HuH-7.5 (cell line): ENCODE data around the gene WDR83.
"Not testable (repeated sequence)": the region's sequence is repeated elsewhere in the genome, so short reads cannot be mapped to it uniquely, and the experiment has no call there.

Source experiments
- DNase-seq: peaks from one replicate; pipeline ENCODE4 v3.0.0; 2011; ENCODE audit warnings: low spot score

WDR83 gene

DNA sequence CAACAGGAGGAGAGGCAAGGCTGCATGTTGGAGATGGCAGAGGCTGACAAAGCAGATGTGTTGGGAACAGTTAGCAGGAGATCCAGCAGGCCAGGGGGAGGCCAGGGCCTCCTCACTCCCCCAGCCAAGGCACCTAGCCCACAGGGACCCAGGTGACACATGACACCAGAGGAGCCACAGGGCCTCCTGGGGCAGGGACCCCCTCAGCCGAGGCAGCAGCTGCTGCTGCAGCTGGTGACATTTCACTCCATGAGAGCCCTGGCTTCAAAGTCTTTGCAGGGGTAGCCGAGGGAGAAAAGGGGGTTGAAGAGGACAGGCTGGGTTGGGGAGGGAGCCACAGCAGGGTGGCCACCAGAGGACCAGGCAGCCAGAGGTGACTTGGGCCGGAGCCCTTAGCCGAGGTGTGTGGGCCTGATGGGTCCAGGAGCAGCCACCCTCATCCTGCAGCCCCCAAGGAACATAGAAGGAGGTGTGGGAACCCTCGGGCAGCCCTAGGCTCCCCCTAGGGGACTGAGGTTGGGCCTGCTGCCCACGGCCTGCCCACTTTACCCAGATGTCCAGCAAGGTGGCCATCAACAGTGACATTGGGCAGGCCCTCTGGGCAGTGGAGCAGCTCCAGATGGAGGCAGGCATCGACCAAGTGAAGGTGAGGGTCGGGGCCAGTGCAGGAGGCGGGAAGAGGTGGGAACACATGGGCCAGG is 21.0 kb downstream of the WDR83 start, which contains the start of gene GNG14:
GNG14 (plus strand) TSS at position 503 of the 701 bp plus-strand sequence; CDS start at position 554, 51 bp downstream.
- DNase-seq, result no peak

DNA sequence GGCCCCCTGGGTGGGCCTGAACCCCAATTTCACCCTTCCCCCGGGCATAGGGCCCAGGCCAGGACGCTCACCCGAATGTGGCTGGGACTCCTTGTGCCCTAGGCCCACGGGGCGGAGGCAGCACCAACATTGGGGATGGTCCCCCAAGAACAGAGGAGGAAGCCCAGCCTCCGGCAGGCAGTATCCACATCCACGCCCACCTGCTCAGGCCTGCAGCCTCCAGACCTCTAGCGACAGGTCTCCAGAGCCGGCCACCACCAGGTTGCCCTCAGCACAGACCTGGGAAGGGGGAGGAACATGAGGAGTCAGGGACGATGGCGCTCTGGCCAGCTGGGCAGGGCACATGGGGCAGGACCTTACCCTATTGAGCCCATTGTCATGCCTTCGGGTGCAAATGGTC is 22.4 kb downstream of the WDR83 start:
- DNase-seq, result no peak

- no peak for DNase-seq
Observed at GRCh38 chr19:12689581-12690216, 23.1 kb downstream of the WDR83 start.

GRCh38 chr19:12692960-12693359 is 26.4 kb downstream of the WDR83 start:
- DNase-seq, result no peak

DNA sequence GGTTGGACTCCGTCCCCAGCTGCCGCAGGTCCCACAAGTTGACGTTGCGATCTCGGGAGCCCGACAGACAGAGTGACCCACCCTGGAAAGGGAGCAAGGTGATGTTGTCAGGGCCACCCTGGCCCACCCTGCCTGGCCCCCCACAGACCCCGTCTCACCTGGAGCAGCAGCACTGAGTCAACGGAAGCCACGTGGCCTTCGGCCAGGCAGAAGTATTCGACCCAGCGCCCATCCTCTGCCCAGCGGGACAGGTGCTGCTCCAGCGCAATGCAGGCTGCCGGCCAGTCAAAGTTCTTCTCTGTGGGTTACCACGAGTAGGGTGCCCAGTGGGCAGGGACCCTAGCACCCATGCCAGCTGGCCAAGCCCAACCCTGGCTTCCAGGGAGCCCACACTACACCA is 28.0 kb downstream of the WDR83 start:
- no peak for DNase-seq

DNA sequence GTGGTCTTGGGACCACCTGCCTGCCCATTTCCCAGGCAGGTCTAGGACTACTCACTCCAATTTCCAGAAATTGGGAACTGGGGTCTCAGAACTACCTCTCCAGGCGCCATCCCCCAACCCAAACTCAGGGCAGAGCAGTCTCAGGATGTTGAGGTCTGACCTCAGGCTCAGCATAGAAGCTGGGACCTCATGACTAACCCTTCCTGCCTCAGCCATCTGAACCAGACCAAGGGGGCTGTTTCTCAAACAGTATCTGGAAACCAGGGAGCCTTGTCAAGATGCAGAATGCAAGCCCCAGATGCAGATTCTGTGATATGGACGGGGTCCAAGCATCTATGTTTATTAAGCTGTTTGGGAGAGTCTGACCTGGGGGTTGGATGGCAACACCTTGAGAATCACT is 28.5 kb downstream of the WDR83 start:
- no peak for DNase-seq

GRCh38 chr19:12695514-12695913 is 28.9 kb downstream of the WDR83 start:
- DNase-seq, result no peak

- DNase-seq, result peak; percentile 45
Observed at GRCh38 chr19:12695997-12696365, 29.4 kb downstream of the WDR83 start.

DNA sequence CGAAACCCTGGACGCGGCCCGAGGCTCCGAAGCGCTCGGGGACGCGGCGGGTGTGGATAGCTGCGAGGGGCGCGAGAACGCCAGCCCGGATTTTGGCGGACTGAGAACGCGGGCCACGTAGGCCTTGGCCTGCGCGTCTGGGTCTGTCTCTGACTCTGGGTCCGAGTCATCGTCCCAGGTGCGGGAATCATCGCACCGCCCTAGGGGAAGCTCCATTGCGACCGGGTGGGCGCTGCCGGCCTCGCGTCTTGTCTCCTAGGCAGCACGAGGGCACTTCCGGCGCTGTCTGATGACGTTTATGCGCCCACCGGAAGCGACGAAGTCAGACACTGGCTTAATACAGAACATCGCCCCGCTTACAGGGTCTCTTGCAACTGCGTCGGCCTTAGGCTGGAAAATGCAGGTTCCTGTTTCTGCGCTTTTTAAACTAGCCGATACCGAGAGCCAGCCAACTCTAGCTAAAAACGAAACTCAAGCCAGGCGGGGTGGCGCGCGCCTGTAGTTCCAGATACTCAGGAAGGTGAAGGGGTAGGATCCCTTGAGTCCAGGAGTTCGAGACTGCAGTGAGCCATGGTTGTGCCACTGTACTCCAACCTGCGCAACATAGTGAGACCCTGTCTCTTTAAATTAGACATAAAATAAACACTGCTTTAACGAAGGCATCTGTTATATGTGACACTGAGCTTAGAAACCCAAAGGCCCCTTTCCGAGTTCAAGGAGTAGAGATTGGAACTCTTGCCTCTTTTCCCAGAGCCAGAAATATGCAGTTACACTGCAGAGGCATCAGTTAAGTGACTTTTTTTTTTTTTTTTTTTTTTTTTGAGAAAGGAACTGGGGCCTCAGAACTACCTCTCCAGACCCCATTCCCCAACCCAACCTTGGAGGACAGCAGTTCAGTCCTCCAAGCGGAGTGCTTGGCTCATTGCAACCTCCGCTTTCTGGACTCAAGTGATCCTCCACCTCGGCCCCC is 30.0 kb downstream of the WDR83 start, which contains the start of gene FBXW9:
FBXW9 (minus strand) TSS at position 266 of the 970 bp plus-strand sequence; CDS start at position 216, 50 bp downstream.
- DNase-seq, result peak; percentile 98

DNA sequence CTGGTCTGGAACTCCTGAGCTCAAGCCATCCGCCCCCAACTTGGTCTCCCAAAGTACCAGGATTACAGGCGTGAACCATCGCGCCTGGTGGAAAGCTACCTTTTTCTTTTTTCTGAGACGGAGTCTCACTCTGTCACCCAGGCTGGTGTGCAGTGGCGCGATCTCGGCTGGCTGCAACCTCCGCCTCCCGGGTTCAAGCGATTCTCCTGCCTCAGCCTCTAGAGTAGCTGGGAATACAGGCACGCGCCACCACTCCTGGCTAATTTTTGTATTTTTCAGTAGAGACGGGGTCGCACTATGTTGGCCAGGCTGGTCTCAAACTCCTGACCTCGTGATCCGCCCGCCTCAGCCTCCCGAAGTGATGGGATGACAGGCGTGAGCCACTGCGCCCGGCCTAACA is 30.8 kb downstream of the WDR83 start:
- DNase-seq, result not testable (repeated sequence)

- no peak for DNase-seq
Observed at GRCh38 chr19:12698138-12698537, 31.5 kb downstream of the WDR83 start.

GRCh38 chr19:12701596-12702282 is 35.1 kb downstream of the WDR83 start:
- DNase-seq, result no peak

DNA sequence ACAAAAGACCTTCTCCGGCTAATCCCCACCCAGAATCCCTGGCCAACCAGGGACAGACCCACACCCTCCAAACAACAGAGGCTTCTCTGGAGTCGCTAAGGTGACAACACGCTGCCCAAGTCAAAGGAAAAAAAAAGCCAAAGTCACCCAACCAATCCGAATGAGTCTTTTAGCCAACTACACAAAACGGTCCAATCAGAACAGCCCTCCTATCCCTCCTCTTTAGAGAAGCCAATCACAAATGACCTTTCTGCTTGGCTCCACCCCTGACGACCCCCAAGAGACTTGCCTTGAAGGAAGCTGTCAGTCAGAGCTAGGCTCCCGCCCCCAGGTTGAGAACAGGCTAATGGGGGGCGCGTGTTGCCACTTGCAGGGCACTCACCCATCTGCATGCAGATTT is 36.4 kb downstream of the WDR83 start:
- DNase-seq, result peak; percentile 47

DNA sequence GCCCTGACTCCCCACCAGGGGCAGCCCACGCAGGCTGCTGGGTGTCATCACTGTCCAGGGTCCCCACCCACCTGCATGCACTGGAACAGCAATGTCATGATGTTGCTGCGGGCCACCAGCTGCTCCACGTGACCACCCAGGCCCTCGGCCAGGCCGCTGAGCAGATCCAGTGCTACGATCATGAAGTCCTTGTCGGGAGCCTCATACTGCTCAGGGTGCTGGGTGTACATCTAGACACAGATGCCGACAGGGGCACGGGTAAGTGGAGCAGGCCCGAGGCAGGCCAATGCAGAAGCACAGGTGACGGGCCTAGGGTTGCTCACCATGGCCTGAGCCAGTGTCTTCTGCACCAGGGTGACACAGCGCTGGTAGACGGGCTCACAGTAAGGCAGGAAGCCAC is 38.6 kb downstream of the WDR83 start:
- no peak for DNase-seq

- DNase-seq, result no peak
Observed at GRCh38 chr19:12705654-12706331, 39.2 kb downstream of the WDR83 start.

- DNase-seq, result no peak
Observed at GRCh38 chr19:12706332-12706718, 39.7 kb downstream of the WDR83 start.

DNA sequence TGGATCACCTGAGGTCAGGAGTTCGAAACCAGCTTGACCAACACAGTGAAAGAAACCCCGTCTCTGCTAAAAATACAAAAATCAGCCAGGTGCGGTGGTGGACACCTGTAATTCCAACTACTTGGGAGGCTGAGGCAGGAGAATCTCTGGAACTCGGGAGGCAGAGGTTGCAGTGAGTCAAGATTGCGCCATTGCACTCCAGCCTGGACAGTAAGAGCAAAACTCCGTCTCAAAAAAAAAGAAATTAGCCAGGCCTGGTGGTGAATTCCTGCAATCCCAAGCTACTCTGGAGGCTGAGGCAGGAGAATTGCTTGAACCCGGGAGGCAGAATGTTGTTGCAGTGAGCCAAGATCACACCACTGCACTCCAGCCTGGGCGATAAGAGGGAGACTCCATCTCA is 42.0 kb downstream of the WDR83 start:
- DNase-seq, result no peak

DNA sequence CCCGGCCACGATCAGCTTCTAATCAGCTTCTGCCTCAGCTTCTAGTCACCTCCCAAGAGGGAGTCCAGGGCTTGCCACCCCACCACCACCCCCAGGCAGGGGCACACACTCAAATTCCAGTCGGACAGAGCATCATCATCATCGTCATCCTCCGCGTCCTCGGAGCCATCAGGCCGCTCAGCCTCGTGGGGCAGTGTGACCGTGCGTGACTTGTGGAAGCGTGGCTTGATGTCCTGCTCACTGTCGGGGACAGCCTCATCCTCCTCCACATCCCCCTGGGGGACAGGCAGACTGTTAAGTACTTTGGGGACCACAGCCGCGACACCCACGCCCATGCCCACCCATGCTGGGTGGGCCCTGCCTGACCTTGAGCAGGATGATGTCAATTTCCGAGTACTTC is 44.6 kb downstream of the WDR83 start:
- DNase-seq, result no peak

DNA sequence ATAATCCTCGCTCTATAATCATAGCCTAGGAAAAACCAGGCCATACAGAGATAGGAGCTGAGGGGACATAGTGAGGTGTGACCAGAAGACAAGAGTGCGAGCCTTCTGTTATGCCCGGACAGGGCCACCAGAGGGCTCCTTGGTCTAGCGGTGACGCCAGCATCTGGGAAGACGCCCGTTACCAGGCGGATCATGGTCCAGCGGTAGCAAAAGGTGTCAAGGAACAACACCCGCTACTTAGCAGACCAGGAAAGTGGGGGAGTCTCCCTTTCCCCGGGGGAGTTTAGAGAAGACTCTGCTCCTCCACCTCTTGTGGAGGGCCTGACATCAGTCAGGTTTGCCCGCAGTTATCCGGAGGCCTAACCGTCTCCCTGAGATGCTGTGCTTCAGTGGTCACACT is 45.5 kb downstream of the WDR83 start:
- DNase-seq, result not testable (repeated sequence)

- DNase-seq, result not testable (repeated sequence)
Observed at GRCh38 chr19:12713304-12713703, 46.7 kb downstream of the WDR83 start.

DNA sequence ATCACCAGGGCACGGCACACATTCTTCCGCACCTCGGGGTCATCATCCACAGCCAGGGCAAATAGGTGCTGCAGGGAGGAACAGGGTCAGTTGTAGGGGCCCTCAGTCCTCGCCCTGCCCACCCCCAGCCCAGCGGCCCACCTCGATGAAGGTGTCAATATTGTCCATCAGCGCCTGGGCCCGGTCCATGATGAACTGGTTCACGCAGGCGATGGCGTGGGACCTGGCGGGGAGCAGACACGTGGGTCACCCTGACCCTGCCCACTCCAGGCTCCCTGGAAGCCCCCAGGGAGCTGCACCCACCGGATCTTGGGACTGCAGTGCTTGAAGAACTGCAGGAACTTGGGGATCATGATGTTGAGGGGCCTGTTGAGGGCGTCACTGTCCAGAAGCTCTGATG is 48.5 kb downstream of the WDR83 start:
- no peak for DNase-seq
